MCF 10A (cell line): ENCODE results near the gene MIA2. TPM values are rescaled to one million over a fixed set of nuclear protein-coding genes. Genes with fewer than 3 reads are reported as not detected.
A peak's percentile ranks its signal among the peaks of the same experiment; 100 is the strongest.

Source experiments
- BruUV-seq: library from RNA; stranded (reverse); fragments of 400-500 nt; replicated peaks from 2 replicates; lab custom pipeline; 2021; lab: Mats Ljungman, UMichigan
- CTCF ChIA-PET: fragments of 300-600 bp; sonication (Branson Sonifier 250); formaldehyde crosslinking; extraction: SDS; loops from one replicate; lab custom pipeline; 2021; ENCODE audit warnings: antibody characterized with exemption, inconsistent platforms; lab: Yijun Ruan, JAX
- POLR2A ChIA-PET: fragments of 300-600, 350-650 bp; sonication (Branson Sonifier 250); formaldehyde crosslinking; extraction: SDS; loops from one replicate; lab custom pipeline; 2020; ENCODE audit warnings: antibody characterized with exemption, inconsistent platforms; lab: Yijun Ruan, JAX
- DNase-seq: peaks from one replicate; pipeline ENCODE4 v3.0.0-alpha.2; 2018; ENCODE audit not compliant: unreplicated experiment
- H3K27ac Mint-ChIP-seq: one replicate; pipeline ENCODE4 v1.8.0; 2022; ENCODE audit warnings: mild to moderate bottlenecking, low read depth, mixed read lengths; ENCODE audit not compliant: unreplicated experiment
- H3K27me3 Mint-ChIP-seq: one replicate; pipeline ENCODE4 v1.8.0; 2022; ENCODE audit warnings: mixed read lengths; ENCODE audit not compliant: insufficient read depth, unreplicated experiment
- H3K36me3 Mint-ChIP-seq: one replicate; pipeline ENCODE4 v1.8.0; 2022; ENCODE audit warnings: mild to moderate bottlenecking, moderate library complexity, mixed read lengths; ENCODE audit not compliant: insufficient read depth, unreplicated experiment
- H3K4me1 Mint-ChIP-seq: one replicate; pipeline ENCODE4 v1.8.0; 2022; ENCODE audit warnings: mixed read lengths; ENCODE audit not compliant: insufficient read depth, unreplicated experiment
- H3K4me3 Mint-ChIP-seq: one replicate; pipeline ENCODE4 v1.8.0; 2022; ENCODE audit warnings: mild to moderate bottlenecking, moderate library complexity, mixed read lengths; ENCODE audit not compliant: unreplicated experiment
- H3K9me3 Mint-ChIP-seq: one replicate; pipeline ENCODE4 v1.8.0; 2022; ENCODE audit warnings: mixed read lengths; ENCODE audit not compliant: unreplicated experiment
- CTCF ChIP-seq: fragments of 200-600 bp; IDR thresholded peaks from one replicate; pipeline ENCODE4 v1.8.0; 2022; ENCODE audit warnings: antibody characterized with exemption, mild to moderate bottlenecking; ENCODE audit not compliant: unreplicated experiment
- intact Hi-C: fragments of 100-400 bp; cut with micrococcal nuclease; formaldehyde crosslinking; loops from 2 replicates; pipeline ENCODE4 v1.14.1; 2022
- total RNA-seq: library from RNA; stranded (reverse); gene quantifications from 2 replicates; pipeline ENCODE4 v1.2.3, GENCODE V29; 2022

Gene MIA2
- total RNA-seq, 1 experiment from 2014 or later, result 63.2 TPM

GRCh38 chr14:39212034-39212433 lies 21.7 kb upstream of the MIA2 start:
- BruUV-seq, result no TSS peak
- Mint-ChIP-seq H3K27me3 (no peaks in the 10 kb centered on the region), H3K36me3 (no peaks in the 10 kb centered on the region), H3K9me3 (no peaks in the 10 kb centered on the region), H3K27ac (no peak overlapping the region), H3K4me1 (peaks cover 10% of the 10 kb centered on the region), H3K4me3 (no peak overlapping the region)
- intact Hi-C loops, result no loop called here
- CTCF ChIA-PET, result interaction anchor here (1.4 kb wide), 1 partner anchor 10 kb away, joined by 5 read pairs; no protein-coding TSS in a partner anchor
- peak; percentile 46 for DNase-seq
- POLR2A ChIA-PET, result interaction anchor here (0.6 to 1.6 kb wide), 4 partner anchors 10 to 643 kb away, joined by 3 to 9 read pairs (median 4); no protein-coding TSS in a partner anchor
- TF ChIP-seq CTCF, result no peak

- Mint-ChIP-seq H3K36me3 (no peaks in the 10 kb centered on the region), H3K27me3 (no peaks in the 10 kb centered on the region), H3K4me3 (no peak overlapping the region), H3K4me1 (peaks cover 14% of the 10 kb centered on the region), H3K9me3 (no peaks in the 10 kb centered on the region), H3K27ac (no peak overlapping the region)
- intact Hi-C loops, result no loop called here
- POLR2A ChIA-PET, result interaction anchor here (0.6 to 1.6 kb wide), 3 partner anchors 10 to 88 kb away, joined by 3 to 9 read pairs (median 4); no protein-coding TSS in a partner anchor
- TF ChIP-seq CTCF, result no peak
- no peak for DNase-seq
- CTCF ChIA-PET, result interaction anchor here (1.4 kb wide), 1 partner anchor 11 kb away, joined by 5 read pairs; no protein-coding TSS in a partner anchor
- no TSS peak for BruUV-seq
Measured at GRCh38 chr14:39212693-39213092, 21.0 kb upstream of the MIA2 start.

- H3K4me3 Mint-ChIP-seq, result no peak overlapping the region
- intact Hi-C loops, result no loop called here
- BruUV-seq, result no TSS peak
- POLR2A ChIA-PET, result interaction anchor here (0.9 to 1.9 kb wide), 4 partner anchors 42 to 49 kb away, joined by 3 to 7 read pairs (median 4); partner anchors contain the start of gene PNN
- no peaks in the 10 kb centered on the region for H3K9me3 Mint-ChIP-seq
- DNase-seq, result no peak
- no peaks in the 10 kb centered on the region for H3K27me3 Mint-ChIP-seq
- no peaks in the 10 kb centered on the region for H3K36me3 Mint-ChIP-seq
- no peak for TF ChIP-seq CTCF
- no peak overlapping the region for H3K27ac Mint-ChIP-seq
- CTCF ChIA-PET, result interaction anchor here (0.6 kb wide), 1 partner anchor 235 kb away, joined by 5 read pairs; no protein-coding TSS in a partner anchor
- H3K4me1 Mint-ChIP-seq, result peaks cover 17% of the 10 kb centered on the region
Measured at GRCh38 chr14:39217214-39217879, 16.4 kb upstream of the MIA2 start.

- Mint-ChIP-seq H3K9me3 (no peaks in the 10 kb centered on the region), H3K4me1 (peaks cover 15% of the 10 kb centered on the region), H3K27me3 (no peaks in the 10 kb centered on the region), H3K4me3 (no peak overlapping the region), H3K36me3 (no peaks in the 10 kb centered on the region), H3K27ac (peak overlapping the region; percentile 10)
- peak; percentile 74 for DNase-seq
- ChIA-PET POLR2A (interaction anchor here (0.7 to 1.9 kb wide), 6 partner anchors 30 to 214 kb away, joined by 3 to 7 read pairs (median 4); partner anchors contain the start of genes FBXO33 and PNN), CTCF (interaction anchor here (0.6 kb wide), 1 partner anchor 234 kb away, joined by 5 read pairs; no protein-coding TSS in a partner anchor)
- no peak for TF ChIP-seq CTCF
- intact Hi-C loops, result no loop called here
- no TSS peak for BruUV-seq
Measured at GRCh38 chr14:39218171-39218769, 15.4 kb upstream of the MIA2 start.
